GM18505 (cell line): ENCODE data around the gene TRAF2.

Source experiments
- ATAC-seq: cut with Tn5 transposase; IDR thresholded peaks from one replicate; pipeline ENCODE4 v1.9.1; 2021; ENCODE audit not compliant: unreplicated experiment
- POLR2A ChIP-seq: IDR thresholded peaks from 4 replicates; pipeline ENCODE4 v1.6.1; 2011; ENCODE audit warnings: borderline replicate concordance; ENCODE audit not compliant: insufficient read depth, insufficient read length; ENCODE audit errors: extremely low read depth

Gene TRAF2

DNA sequence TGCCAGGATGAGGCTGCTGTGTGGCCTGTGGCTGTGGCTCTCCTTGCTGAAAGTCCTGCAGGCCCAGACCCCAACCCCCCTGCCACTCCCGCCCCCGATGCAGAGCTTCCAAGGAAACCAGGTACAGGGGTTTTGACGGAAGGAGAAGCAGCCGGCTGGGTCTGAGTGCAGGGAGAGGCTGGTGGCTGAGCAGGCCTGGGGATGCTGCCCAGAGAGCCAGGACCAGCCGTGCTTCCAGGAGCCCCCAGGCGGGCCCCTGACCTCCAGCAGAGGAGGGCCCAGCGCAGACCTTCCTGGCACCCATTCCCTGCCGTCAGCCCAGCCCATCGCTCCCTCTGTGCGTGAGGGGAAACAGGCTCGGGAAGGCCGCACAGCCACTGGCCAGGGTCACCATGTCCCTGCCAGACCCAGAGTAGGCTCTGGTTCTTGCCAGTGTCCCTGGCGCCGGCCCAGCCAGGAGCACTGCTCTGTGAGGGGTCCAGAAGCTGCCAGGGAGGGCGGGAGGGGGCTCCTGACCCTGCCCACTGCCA lies 66.1 kb downstream of the TRAF2 start:
- TF ChIP-seq POLR2A = no peak
- ATAC-seq = no peak

DNA sequence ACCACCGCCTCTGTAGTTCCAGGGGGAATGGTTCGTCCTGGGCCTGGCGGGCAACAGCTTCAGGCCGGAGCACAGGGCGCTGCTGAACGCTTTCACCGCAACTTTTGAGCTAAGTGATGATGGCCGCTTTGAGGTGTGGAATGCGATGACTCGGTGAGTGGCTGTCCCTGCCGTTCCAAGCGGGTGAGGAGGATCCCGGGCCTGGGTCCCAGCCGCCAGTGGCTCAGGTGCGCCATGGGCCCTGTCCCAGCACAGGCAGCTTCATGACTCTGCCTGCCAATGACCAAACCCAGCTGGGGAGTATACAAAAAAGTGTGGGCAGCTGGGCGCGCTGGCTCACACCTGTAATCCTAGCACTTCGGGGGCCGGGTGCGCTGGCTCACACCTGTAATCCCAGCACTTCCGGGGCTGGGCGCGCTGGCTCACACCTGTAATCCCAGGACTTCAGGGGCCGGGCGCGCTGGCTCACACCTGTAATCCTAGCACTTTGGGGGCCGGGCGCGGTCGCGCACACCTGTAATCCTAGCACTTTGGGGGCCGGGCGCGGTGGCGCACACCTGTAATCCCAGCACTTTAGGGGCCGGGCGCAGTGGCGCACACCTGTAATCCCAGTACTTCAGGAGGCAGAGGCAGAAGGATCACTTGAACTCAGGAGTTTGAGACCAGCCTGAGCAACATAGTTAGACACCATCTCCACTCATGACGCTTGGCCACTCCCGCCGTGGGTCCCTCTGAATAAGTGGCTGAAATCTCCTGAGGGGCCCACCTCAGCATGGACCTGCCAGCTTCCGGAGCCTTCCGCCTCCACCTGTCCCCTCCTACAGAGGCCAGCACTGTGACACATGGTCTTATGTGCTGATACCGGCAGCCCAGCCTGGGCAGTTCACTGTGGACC lies 66.8 kb downstream of the TRAF2 start:
- no peak for ATAC-seq
- TF ChIP-seq POLR2A = no peak

DNA sequence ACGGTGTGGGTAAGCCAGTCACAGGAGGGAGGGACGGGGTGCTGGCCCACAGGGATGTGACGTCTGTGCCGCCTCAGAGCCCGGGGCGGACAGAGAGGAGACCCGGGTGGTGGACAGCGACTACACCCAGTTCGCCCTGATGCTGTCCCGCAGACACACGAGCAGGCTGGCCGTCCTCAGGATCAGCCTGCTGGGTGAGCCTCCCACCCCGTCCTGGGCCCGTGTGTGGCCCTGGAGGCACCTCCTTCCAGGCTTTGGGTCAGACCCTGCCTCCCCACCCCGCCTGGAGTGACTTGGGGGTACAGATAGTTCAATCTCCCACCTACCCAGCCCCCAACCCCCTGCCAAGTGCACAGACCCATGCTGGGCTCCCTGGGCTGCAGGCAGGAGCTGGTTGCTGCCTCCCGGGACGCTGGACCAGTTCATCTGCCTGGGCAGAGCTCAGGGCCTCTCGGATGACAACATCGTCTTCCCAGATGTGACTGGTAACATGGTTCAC lies 67.5 kb downstream of the TRAF2 start:
- no peak for ATAC-seq
- no peak for TF ChIP-seq POLR2A

DNA sequence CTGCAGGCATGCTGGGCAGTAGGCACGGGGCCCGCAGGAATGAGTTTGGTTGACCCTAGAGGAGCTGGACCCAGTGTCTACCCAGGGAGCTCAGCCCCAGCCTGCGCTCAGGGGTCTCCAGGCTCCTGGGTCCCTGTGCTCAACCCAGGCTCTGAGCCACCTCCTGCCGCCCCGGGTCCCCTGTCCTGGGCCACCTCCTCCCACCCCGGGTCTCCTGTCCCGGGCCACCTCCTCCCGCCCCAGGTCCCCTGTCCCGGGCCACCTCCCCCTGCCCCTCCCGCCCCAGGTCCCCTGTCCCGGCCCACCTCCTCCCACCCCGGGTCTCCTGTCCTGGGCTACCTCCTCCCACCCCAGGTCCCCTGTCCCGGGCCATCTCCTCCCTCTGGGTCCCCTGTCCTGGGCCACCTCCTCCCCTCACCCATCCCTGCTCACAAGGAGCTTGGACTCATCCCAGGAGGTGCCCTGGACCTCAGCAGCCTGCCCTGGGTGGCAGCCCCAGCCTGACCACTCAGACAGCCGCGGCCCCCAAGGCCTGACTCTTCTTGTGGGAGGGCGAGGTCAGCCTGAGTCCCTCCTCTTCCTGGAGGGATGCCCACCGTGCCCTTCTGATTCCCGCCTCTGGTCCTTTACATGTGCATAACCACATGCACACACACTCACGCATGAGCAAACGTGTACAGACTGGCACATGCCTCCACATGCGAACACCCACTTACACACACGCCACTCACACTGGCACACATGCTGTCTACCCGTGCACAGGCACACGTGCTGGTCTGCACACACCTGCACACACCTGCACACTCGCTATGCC lies 68.2 kb downstream of the TRAF2 start:
- ATAC-seq = no peak
- no peak for TF ChIP-seq POLR2A

- ATAC-seq = no peak
- no peak for TF ChIP-seq POLR2A
Observed at GRCh38 chr9:136955202-136955942, 69.1 kb downstream of the TRAF2 start.

GRCh38 chr9:136955943-136956335 lies 69.6 kb downstream of the TRAF2 start:
- no peak for TF ChIP-seq POLR2A
- ATAC-seq = no peak

DNA sequence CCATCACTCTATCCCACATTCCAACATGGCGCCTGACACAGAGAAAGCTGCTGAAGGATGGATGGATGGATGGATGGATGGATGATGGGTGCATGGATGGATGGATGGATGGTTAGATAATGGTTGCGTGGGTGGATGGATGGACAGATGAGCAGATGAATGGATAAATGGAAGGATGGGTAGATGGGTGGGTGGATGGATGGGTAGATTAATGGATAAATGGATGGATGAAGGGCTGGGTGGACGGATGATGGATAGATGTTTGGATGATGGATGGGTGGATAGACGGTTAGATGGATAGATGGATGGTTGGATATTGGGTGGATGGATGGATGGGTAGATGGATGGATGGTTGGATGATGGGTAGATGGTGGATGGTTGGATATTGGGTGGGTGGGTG lies 70.3 kb downstream of the TRAF2 start:
- no peak for ATAC-seq
- no peak for TF ChIP-seq POLR2A

DNA sequence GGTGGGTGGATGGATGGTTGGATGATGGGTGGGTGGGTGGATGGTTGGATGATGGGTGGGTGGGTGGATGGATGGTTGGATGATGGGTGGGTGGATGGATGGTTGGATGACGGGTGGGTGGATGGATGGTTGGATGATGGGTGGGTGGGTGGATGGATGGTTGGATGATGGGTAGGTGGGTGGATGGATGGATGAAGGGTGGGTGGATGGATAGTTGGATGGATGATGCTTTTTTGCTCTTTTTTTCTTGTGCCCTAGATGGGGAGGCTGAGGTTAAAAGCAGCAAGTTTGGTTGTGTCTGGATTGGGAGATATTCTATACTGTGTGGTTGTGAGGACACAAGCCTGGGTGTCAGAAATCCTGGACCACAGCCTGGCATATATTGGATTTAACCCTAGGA lies 71.1 kb downstream of the TRAF2 start:
- no peak for TF ChIP-seq POLR2A
- ATAC-seq = no peak

DNA sequence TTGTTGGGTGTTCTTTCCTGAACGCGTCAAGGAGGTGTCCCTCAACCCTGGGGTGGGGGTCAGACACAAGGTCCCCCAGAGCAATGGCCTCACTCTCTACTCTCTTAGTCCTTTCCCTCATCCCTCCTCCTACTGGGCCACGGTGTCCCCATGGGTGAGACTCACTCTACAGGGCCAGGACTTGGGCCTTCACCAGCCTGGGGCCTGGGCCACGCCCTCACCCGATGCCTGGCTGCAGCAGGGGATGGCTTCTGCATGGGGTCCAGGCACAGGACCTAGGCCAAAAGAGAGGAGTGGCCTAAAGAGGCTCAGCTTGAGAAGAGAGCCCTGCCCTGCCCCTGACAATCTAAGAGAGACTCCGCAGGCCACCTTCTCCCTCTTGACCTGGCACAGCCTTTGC lies 71.6 kb downstream of the TRAF2 start:
- no peak for ATAC-seq
- TF ChIP-seq POLR2A = no peak

GRCh38 chr9:136958473-136958872 lies 72.2 kb downstream of the TRAF2 start:
- no peak for ATAC-seq
- no peak for TF ChIP-seq POLR2A

DNA sequence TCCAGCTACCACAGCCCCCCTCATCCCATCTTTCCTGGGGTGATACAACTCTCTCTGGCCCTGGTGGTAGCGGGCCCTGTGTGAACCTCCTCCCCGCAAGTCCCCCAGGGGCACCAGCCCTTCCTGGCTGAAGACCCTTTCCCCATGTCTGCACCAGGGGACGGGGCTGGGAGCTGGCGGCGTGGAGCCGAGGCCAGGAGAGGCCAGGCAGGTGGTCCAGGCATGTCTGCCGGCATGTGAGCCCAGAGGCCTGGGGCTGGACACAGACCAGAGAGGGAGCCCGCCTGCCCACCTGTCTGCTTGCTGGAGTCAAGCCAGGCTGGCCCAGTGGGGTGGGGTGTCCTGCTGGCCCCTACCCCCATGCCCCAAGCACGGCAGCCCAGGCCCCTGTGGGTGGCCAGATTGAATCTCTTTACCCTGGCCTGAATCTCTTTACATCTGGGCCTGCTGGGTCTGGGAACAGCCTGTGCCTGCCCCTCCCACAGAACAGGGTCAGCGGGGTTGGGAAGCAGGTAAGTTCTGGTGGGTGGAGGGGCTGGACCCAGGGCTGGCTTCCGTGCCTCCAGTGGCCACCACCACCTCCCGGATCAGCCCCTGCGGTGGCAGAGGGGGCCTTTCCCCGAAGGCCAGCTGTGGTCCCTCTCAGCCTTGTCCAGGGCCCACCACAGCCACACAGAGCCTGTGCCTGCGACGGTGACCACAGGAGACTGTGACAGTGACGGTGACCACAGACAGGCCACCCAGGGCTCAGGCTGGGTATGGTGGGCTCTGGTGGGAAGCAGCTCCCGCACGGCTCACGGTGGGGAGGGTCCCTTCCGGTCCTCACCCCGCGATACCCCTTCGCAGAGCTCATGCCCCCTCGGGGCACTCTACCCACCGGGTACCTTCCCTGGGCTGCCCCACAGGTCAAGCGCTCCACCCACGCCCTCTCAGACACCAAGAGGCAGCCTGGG lies 72.9 kb downstream of the TRAF2 start:
- ATAC-seq = no peak
- no peak for TF ChIP-seq POLR2A
